K562 (cell line): ENCODE measurements around the gene MSTO1. TPM values are rescaled to one million over a fixed set of nuclear protein-coding genes. Genes with fewer than 3 reads are reported as not detected.

Experiments used
- AFF4 ChIP-seq: sonication (generic); formaldehyde crosslinking; IDR thresholded peaks from 2 replicates; pipeline ENCODE4 v1.8.0; 2023; ENCODE audit warnings: mild to moderate bottlenecking, missing genetic modification reagents
- HBP1 ChIP-seq: fragments of 450-650 bp; formaldehyde crosslinking; IDR thresholded peaks from 2 replicates; pipeline ENCODE4 v1.4.0; 2022; ENCODE audit warnings: missing genetic modification characterization
- KDM2B ChIP-seq: fragments of 250-450 bp; sonication (Bioruptor Pico); IDR thresholded peaks from 2 replicates; pipeline ENCODE4 v1.8.0; 2021; ENCODE audit warnings: mild to moderate bottlenecking, moderate library complexity
- MAX ChIP-seq: sonication (generic); formaldehyde crosslinking; IDR thresholded peaks from 2 replicates; pipeline ENCODE4 v1.9.0; 2022; ENCODE audit warnings: mild to moderate bottlenecking, missing genetic modification reagents
- PATZ1 ChIP-seq: fragments of 250-450 bp; sonication (Bioruptor Pico); IDR thresholded peaks from 2 replicates; pipeline ENCODE4 v1.5.0; 2020; ENCODE audit warnings: mild to moderate bottlenecking, borderline replicate concordance
- PBX2 ChIP-seq, 2 experiments: IDR thresholded peaks in 1 of 2; conservative IDR thresholded peaks in 1 of 2; 2 replicates each; pipeline ENCODE4 v1.6.1; 2016; ENCODE audit warnings: low read depth in 2 of 2, mild to moderate bottlenecking in 1 of 2, missing compliant biosample characterization in 1 of 2, missing genetic modification characterization in 1 of 2, moderate library complexity in 1 of 2
- SIN3B ChIP-seq: fragments of 450-650 bp; IDR thresholded peaks from 2 replicates; pipeline ENCODE4 v1.6.1; 2017; ENCODE audit warnings: low read depth, mild to moderate bottlenecking, moderate library complexity
- ZFX ChIP-seq: sonication (generic); formaldehyde crosslinking; IDR thresholded peaks from 2 replicates; pipeline ENCODE4 v1.8.0; 2022; ENCODE audit warnings: mild to moderate bottlenecking, missing genetic modification reagents, moderate library complexity
- ZNF280B ChIP-seq: fragments of 250-450 bp; sonication (Bioruptor Pico); IDR thresholded peaks from 2 replicates; pipeline ENCODE4 v1.5.1; 2021; ENCODE audit warnings: mild to moderate bottlenecking
- ZNF449 ChIP-seq: fragments of 250-450 bp; sonication (Bioruptor Pico); IDR thresholded peaks from 2 replicates; pipeline ENCODE4 v1.8.0; 2022; ENCODE audit warnings: moderate library complexity, mild to moderate bottlenecking, inconsistent platforms
- polyA plus RNA-seq, 8 experiments: library from polyadenylated mRNA; depleted of rRNA in 4 of 8; stranded (reverse) in 5 of 8; unstranded in 3 of 8; fragments of >200 nt; fragmentation: Nextera tagmentation in 2 of 8; fragmentation: Illumina TruSeq in 1 of 8; extraction: Ambion mirVana in 2 of 8; extraction: Trizol in 1 of 8; gene quantifications; 2 replicates each; pipeline versions ENCODE4 v1.2.1 to v1.2.3, GENCODE V29; 2011 to 2014; ENCODE audit warnings: inconsistent platforms in 1 of 8, missing spikeins in 1 of 8
- total RNA-seq, 7 experiments: library from RNA; depleted of rRNA in 6 of 7; stranded (reverse); fragments of >200 nt in 6 of 7; fragmentation: Illumina TruSeq in 2 of 7; extraction: Trizol in 2 of 7; gene quantifications; 2 replicates each; pipeline versions ENCODE4 v1.2.1 to v1.2.3, GENCODE V29; 2011 to 2021; ENCODE audit warnings: low replicate concordance in 1 of 7

The MSTO1 gene
- total and polyA plus RNA-seq, 9 of the 15 experiments (the other 6 are each of a cell fraction or from before 2014, with no cell fraction given), result 18.8 to 71.1 (median 47.3) TPM

- TF ChIP-seq AFF4 (CRISPR knock-in tag) (peak; percentile 74; the same call in 1 of the 2 replicates), ZNF449 (CRISPR knock-in tag) (no peak), PBX2 (CRISPR knock-in tag; IDR thresholded peaks at IDR 0.05; ENCODE audit: low read depth) (0 out of 2 replicates have a peak, but pooled peaks have one; percentile 8), PBX2 (tag; conservative IDR thresholded peaks at IDR 0.05; ENCODE audit: low read depth) (no peak), MAX (CRISPR knock-in tag) (peak; percentile 64), ZNF280B (no peak), ZFX (CRISPR knock-in tag) (peak; percentile 93), HBP1 (CRISPR knock-in tag) (peak; percentile 49; the same call in 1 of the 2 replicates), KDM2B (CRISPR knock-in tag) (no peak), SIN3B (peak; percentile 69; the same call in 1 of the 2 replicates), PATZ1 (CRISPR knock-in tag) (no peak)
These were observed 47.2 kb upstream of the MSTO1 start, which contains the start of gene ASH1L (continued) for GRCh38 chr1:155562581-155563376.
